HT-29 (cell line): ENCODE data around the gene ZFYVE28. TPM values are rescaled to one million over a fixed set of nuclear protein-coding genes. Genes with fewer than 3 reads are reported as not detected.

Experiments used
- DNase-seq: peaks from one replicate; pipeline ENCODE4 v3.0.0-alpha.2; 2015; ENCODE audit warnings: low spot score
- total RNA-seq: library from RNA; depleted of rRNA; stranded (reverse); fragments of >200 nt; shearing (Covaris generic); gene quantifications from 2 replicates; pipeline ENCODE4 v1.2.3, GENCODE V29; 2014

Gene ZFYVE28
- total RNA-seq, 1 experiment from 2014 or later, result 2.0 TPM

DNA sequence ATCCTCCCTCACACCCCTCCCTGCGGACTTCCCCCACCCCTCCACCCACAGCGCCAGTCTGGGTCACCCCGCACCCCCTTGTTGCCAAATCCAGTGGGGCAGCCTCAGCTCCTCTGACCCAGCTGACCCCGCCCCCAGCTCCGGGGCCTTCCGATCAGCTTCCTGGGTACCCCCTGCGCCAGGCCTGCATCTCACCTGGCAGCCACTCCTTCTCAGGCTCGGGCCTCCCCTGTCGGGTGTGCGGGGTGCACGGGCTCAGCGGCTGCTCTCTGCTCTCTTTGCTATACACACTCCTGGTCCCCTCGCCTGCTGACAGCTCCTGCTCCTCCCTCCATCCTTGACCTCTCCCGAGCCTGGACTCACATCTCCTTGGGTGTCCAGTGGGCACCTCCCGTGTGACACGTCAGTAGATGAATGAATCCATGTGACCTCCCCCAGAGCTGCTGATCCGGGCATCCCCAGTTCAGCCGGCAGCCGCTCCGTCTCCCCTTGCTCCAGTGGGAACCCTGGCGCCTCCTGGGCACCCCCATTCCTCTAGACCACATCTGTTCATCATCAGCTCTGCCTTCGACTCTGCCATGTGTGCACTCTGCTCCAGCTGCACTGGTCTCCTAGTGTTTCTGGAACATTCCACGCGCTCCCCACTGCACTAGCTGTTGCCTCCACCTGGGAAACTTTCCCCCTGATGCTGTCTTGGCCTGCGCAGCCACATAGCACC is 10.2 kb upstream of the ZFYVE28 start:
- DNase-seq, result no peak

DNA sequence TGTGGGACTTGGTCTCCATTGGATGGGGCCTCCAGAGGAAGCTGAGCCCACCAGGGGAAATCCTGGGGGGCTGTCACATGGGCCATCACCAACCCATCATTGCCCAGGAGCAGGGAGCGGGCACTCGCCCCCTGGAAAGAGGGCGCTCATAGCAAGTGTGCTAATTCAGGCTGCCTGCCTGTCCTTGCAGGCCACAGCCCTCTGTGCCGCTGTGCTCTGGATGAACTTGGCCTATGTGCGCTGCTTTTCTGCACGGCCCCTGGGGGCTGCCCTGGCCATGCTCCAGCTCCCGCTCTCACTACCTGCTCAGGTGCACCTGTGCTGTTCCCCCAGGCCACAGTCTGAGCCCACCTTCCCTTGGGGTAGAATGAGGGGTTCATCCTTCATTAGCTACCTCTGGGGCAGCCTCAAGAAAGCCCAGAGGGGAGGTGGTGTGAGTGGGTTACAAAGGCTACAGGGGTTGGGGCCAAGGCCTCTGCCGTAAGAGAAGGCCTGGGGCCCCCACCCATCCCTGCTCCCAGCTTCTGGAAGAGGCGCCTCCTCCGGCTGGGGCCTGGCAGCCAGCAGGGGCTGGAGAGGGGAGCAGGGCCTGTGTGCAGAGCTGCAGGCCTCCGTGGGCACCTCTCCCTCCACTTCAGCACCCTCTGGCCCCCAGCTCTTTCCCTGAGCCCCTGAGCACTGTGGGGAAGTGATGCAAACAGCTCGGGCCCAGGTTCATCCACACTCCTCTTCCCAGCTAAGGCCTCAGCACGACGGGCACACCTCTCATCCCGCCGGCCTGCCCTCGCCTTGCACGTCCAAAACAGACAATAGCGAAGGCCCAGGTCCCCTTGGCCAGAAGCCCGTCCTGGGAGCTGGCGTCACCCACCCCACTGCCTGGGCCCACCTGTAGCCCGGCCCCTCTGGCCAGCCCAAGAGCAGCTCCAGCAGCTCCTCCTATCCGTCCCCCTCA is 9.2 kb upstream of the ZFYVE28 start:
- no peak for DNase-seq

DNA sequence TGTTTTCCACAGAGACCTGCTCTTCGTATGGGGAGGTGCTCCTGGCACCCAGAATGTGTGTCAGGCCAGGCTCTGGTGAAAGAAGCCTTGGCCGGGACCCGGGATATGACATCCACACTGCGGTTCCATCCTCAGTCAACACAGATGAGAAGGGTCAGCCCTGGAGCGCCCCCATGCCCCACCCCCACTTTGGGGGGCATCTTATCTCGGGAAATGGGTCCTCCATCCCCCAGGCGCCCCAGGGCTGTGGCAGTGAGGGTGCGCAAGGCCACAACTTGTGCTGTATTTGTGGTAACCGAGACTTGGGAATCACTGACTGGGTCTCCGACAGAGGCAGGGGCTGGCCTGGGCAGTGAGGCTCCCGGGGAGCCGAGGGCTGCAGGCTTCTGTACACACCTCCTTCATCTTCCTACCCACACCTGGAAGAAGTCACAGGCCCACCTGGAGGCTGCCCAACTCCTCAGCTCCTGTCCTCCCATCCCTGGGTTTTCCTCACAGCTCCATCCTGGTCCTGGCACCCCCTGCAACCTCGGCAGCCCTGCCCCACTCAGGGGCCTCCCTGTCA is 8.3 kb upstream of the ZFYVE28 start:
- no peak for DNase-seq

DNA sequence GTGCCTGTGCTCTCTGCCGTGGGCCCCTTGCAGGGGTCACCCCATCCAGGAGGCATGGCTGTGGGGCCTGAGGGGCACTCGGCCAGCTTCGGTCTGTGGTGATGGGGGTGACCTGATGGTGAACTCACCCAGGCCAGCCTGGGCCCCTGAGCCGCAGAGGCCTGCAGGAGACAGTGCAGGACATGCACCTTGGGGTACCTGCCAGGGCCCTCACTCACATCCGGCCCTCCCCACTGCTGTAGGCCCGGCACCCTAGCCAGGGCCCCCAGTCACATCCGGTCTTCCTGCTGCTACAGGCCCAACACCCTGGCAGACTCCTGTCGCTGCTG is 7.6 kb upstream of the ZFYVE28 start:
- DNase-seq, result no peak

DNA sequence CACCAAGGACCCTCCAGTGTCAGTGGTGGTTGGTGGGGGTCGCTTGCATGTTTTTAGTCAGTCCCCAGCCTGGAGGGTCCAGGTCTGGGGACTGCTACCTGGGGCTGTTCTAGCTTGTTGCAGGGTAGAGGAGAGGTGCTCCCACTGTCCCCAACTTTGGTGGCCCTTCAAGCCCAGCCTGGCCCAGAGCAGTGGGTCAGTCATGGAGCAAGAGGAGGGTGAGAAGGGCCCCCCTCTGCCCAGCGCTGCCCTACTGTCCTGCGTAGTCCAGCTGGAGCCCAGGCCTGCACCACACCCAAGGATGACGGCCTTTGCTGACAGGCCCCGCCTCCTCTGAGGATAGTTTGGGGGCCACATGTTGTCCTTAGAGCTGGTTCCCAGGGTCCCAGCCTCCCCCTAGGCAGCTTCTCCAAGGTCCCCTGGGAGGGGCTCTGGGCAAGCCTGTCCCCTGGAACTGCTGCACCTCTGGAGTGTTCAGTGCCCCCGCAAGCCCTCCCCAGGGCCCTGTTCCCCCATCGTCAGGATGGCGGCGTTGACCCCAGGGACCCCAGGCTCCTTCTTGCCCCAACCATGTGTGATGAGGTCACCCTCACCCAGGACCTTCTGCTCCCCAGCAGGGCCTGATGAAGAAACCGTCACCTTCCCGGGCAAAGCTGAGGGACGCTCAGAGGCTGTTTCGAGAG is 7.1 kb upstream of the ZFYVE28 start:
- DNase-seq, result no peak

DNA sequence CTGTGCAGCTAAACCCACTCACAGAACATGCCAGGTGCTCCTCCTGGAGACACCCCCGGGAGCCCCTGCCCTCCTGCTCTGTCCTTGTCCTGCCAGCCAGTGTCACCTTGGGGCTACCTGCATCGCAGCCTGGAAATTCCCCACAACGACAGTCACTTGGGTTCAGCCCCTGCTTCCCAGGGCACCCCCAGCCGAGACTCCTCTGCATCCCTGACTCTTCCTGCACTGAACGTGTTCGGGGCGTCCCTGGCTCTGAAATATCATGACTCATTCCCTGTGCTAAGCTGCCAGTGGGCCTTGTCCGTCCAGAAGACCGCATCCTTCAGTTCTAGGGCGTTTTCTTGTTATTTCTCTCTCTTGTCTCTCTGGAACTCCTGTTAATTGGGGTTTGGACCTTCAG is 6.1 kb upstream of the ZFYVE28 start:
- no peak for DNase-seq

DNA sequence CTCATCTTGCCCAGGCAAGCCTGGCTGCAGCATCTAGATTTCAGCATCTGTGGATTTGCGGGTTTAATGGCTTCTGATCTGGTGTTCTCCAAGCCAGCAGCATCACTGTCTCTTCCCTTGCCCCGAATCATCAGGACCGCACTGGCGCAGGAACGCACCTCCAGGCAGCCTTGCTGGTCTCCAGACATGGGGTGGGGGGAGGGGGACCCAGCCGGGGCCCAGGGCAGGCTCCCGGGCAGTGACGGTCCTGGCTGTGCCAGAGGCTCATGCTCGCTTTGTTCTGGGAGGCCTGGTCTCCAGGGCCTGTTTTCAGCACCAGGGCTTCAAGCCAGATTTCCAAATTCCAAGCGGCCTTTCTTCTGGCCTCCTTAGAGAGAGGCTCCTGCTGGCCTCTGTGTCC is 5.2 kb upstream of the ZFYVE28 start:
- no peak for DNase-seq

DNA sequence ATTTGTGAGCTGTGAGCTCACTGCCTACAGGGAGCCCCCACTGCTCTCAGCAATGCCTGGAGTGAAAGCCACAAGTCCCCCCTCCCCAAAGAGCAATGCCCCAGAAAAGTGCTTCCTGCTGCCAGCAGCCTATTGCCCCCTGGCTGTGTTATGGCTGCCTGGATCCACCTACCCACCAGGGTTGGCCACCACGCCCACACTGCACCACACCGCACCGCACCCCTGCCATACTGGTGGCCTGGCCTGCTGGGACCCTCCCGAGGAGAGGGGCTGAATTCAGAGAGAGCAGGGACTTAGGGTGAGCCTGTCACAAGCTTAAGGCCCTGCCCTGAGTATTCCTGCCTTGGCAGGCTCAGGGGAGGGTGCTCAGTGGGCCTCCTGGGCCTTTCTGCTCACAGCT is 4.6 kb upstream of the ZFYVE28 start:
- DNase-seq, result no peak

DNA sequence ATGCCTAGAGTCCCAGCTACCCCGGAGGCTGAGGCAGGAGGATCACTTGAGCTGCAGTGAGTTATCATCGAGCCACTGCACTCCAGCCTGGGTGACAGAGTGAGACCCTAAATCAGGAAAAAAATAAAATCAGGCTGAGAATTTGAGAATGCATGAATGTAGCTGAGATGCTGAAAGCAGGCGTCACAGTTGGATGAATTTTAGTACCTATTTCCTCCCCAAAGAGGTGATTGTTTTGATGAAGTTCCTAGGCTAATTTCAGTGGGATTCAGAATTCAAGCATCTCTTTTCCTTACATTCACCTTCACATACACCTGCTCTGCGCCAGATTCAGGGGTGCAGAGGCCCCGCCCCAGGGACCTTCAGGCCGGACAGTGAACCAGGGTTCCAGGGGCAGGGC is 3.5 kb upstream of the ZFYVE28 start:
- DNase-seq, result no peak

DNA sequence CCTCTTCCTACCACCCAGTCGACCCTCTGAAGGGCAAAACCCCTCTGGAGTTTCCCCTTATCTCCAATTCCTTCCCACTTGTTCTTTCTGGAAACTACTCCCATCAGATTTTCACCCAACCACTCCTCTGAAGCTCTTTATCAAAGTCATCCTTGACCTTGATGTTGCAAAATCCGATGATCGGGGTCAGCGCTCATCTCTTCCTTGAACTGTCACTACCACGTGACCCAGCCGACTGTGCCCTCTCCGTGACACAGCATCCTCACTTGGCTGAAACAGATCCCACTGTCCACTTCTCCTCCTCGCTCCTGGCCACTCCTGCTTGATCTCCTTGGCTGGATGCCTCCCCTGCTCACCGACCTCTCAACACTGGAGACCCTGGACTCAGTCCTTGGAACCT is 1.4 kb upstream of the ZFYVE28 start:
- no peak for DNase-seq

DNA sequence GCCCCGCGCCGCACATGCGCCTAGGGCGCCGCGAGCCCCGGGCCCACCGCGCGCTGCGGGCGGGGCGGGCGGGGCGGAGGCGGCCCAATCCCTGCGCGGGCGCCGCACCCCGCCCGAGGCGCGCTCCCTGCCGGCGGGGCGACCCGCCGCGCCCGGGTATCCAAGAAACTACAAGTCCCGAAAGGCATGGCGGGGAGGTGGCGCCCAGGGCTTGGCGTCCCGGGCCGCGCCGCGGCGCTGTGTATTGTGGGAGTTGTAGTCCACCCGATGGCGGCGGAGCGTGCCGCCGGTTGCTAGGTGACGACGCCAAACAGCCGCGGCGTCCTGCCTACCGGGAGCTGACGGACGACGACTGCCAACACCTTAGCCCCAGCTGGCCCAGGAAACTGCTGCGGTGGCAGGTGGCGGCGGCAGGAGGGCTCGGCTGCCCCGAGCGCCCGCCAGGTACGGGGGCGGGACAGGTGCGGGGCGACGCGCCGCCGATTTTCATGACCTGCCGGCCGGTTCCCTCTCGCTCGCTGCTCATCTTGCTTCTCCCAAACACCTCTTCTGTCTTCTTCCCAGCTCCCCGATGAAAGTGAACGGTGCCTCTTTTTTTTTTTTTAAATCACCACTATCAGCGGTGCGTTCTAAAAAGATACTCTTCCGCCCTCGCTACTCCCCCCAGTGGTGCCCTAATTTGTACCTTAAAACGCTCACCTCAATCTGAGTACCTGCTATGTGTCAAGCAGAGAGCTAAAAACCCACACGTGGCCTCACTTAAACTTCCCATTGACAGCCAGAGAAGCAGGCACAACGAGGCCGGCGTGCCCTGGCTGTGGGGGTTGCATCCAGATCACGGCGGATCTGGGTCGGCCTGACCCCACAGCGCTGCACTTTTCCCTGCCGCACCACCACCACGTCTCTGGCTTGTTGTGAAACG is 466 bp upstream of the ZFYVE28 start, which contains the start of gene CFAP99:
TSS of gene CFAP99 (plus strand) at position 306 of the 922 bp plus-strand sequence.
- DNase-seq, result peak; percentile 97

DNA sequence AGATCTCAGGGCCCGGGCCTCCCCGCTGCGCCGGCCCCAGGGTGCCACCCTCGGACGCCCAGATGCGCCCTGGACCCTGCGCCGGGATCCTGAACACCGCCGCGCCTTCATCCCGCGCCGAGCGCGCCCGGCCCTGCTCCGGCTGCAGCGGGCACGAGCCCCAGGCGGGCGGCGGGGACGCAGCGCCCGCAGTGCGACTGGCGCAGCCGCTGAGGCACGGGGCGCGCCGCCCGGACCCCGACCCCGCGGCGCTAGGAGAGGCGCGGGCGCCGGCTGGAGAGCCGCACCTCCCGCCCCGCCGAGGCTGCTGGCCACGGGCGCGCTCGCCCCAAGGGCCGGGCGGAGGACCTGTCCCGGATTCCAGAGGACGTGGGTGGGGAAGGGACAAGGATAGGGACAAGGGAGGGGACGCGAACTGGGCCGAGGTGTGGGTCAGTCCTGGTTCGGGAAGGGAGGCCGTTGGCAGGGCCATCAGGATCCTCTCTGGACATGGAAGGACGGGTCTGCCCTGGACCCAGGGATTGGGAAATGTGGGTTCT is 1.1 kb downstream of the ZFYVE28 start:
- DNase-seq, result no peak

DNA sequence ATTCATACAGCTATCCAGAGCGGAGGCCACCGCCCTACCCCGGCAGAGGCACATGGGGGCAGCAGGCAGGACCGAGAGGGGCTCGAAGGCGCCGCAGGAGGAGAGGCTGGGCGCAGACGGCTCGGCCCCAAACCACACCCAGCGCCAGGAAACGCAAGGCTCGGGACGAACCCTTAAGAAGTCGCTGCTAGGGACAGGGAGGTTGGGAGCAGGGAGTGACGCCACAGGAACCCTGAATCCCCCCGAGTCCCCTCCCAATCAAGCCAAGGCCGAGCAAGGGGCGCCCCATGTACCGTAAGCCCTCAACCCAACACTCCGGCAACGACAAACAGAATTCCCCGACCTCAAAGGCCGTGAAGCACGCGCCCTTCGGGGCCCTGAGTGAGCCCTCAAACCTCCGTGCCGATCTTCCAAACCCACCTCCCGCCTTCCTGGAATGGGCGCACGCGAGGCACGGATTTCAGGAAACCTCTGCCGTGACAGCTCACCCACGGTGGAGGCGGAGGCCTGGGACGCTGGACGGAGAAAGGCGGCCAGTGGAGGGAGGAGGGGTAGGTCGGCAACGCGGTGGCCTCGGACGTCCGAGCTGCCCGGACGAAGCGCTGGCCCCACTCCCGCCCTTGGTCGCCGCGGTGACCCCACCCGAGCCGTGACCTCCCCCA is 1.8 kb downstream of the ZFYVE28 start:
- DNase-seq, result no peak

DNA sequence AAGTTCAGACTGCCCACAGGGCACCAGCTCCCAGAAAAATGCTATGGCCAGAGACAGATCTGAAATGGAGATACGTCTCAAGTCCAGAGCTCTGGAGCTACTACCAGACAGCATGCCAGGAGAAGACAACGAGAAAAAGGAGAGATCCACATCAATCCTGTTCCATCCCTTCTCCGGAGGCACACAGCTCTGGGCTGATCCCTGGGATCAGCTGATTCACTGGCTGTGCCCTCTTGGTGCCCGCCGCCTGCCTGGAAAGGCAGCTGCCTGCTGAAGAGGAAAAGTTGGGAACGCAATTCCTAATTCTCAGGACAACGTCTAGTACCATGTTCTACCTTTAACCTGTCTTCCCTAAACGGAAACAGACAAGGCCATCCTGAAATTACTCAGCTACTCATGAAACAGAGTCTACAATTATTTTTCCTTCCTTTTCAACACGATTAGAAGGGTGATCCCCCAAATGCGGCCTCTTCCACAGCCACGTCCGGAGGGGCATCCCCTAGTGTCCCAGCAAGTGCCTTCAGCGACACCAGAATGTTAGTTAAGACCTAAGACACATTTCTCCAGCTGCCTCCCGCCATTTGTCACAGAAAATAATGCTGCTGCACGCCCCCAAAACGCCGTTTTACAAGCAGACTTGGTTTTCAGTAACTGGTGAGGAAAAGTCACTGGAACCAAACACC is 2.4 kb downstream of the ZFYVE28 start:
- no peak for DNase-seq

DNA sequence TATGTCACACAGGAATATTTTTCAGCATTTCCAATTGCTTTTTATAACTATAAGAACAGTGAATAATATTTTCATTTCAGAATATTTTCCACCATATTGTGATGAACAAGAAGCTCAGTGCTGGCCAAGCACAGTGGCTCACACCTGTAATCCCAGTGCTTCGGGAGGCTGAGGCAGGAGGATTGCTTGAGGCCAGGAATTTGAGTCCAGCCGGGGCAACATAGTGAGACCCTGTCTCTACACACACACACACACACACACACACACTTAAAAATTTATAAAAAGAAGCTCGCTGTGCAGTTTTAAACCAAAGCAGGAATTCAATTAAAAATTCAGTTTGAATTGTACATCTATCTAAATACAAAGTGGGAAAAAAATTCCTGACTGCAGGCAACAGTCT is 3.2 kb downstream of the ZFYVE28 start:
- DNase-seq, result no peak

DNA sequence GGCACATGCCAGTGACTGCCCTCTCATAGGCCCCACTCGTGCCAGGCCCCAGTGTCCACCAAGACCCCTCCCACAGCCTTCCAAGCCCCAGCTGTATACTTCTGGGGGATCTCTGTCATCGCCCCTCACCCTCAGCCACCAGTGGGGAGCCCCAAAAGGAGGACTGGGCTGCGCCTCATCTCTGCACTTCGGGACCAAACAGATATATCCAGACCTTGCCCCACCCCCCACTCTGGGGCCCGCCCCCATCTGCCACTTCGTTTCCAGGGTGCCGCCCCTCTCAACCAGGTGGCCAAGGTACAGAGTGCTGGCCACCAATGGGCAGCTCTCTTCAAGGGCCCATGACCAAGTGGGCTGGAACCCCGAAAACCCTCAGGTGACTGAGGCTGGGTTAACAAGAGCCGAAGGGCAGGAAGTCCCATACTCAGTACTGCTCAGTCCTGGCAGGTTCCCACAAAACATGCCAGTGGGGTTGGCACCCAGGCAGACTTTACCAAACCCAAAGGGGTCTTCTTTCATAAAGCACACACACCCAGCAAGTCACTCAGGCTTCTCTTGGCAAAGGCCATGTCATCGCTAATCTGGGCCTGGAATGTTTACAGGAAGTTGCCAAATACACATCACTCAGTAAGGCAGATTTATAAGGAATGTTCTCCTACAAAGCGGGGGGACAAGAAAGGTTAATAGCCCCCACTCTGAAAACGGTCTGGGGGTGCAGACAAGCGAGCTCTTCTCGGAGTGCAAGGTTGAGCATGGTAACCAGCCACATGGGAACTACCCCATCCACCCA is 4.4 kb downstream of the ZFYVE28 start:
- DNase-seq, result no peak

DNA sequence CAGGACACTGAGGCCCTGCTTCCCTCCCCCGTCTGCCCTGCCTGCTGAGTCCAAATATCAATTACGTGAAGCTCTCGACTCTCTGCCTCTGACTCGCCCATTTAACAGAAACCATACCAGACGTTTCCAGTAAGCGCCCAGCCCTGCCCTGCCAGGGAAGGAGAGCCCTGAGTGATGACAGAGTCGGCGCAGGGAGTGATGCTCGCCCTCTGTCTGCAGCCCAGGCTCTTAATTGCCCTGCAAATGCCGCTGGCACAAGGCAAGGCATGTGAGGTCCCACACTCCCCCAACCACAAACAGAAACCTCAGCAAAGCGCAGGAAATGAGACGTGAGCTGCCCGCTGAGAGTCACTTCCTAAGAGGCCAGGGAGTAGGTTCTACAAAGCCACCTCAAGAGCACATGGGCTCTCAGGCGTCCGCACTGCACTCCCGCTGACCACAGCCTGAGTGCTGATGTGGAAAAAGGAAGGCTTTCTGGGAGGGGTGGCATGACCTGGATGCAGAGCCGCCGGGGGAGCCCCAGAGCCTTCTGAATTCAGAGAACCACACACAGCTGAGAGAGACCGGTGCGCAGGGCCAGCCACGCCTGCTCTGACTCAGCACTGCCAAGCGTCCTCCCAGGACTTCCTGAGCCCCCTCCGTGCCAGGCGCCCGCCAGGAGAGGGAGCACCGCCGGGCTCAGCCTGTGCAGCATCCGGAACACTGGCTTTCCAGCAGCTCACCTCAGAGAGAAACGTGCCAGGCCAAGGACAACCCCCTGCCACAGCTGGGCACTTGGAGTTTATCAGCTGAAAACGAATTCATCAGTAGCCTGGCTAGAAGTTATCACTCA is 5.3 kb downstream of the ZFYVE28 start:
- peak; percentile 89 for DNase-seq

DNA sequence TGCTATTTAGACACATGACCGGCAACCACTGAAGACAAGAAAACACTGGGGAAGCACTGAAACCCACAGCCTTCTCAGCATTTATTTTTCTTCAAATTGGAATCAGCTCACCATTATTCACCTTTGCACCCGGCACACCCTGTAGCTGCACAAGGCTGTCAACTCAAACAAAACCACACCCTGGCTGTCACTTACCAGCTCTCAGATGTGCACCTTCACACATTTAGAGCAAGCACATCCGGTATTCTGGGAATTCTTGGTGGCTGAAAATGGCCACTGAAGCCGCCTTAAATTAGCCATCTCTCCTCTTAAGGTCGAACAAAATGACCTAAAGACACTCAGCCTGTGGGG is 5.9 kb downstream of the ZFYVE28 start:
- peak; percentile 27 for DNase-seq
